ENCODE measurements around the gene KRT82.

DNA sequence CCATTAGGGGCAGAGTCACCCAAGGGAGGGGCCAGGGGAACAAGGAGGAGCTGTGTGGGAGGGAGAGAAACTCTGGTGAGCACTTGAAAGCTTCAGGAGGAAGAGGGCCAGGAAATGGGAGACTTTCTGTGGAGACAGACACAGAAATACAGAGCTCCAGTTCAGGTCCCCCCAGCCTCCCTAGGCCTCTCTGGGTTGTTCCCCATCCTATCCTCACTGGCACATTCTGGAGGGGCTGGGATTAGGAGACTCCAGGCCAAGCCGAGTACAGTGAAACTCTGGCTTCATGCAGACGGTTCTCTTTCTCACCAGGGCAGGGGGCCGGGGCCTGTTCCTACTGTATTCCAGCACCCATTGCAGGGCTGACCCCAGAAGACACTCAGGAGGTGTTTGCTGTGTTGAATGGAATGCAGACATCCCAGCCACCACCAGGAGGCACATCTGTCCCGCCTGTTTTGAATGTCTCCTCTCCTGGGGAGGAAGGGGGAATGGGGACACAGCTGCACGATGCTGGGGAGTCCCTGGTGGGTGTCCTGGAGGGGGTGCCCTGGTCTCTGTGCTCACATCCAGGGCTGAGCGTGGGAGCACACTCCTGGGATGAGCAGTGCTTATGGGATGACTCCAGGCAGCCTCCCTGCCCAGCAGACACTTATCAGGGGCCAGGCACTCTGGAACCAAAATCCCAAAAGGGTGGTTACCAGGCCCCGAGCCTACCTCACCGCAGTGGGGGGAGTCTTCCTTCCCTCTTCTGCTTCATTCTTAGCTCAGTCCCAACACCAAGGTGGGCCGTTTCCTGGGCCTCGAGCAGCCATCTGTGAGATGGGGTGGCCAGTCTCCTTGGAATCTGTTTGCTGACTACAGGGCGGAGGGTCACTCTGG, 15.2 kb downstream of the KRT82 start:
- TF ChIP-seq, protein P1, sequence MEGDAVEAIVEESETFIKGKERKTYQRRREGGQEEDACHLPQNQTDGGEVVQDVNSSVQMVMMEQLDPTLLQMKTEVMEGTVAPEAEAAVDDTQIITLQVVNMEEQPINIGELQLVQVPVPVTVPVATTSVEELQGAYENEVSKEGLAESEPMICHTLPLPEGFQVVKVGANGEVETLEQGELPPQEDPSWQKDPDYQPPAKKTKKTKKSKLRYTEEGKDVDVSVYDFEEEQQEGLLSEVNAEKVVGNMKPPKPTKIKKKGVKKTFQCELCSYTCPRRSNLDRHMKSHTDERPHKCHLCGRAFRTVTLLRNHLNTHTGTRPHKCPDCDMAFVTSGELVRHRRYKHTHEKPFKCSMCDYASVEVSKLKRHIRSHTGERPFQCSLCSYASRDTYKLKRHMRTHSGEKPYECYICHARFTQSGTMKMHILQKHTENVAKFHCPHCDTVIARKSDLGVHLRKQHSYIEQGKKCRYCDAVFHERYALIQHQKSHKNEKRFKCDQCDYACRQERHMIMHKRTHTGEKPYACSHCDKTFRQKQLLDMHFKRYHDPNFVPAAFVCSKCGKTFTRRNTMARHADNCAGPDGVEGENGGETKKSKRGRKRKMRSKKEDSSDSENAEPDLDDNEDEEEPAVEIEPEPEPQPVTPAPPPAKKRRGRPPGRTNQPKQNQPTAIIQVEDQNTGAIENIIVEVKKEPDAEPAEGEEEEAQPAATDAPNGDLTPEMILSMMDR (IDR thresholded peaks at IDR 0.05; ENCODE audit: control extremely low read depth in 1 of 3, insufficient read depth in 1 of 3, low read depth in 1 of 3, low read length in 3 of 3), result peak; percentile 83 to 91 (median 84)
- TF ChIP-seq, protein P2, sequence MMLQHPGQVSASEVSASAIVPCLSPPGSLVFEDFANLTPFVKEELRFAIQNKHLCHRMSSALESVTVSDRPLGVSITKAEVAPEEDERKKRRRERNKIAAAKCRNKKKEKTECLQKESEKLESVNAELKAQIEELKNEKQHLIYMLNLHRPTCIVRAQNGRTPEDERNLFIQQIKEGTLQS (IDR thresholded peaks at IDR 0.05; ENCODE audit: insufficient read depth, low read depth, low read length), result no peak
- TF ChIP-seq TAF1 (IDR thresholded peaks at IDR 0.05; ENCODE audit: low read depth, low read length) (no peak), SIN3A (conservative IDR thresholded peaks at IDR 0.05 in 1 of 2, IDR thresholded peaks at IDR 0.05 in 1 of 2; ENCODE audit: low read depth in 1 of 2, low read length in 2 of 2) (no peak), ZNF274 (IDR thresholded peaks at IDR 0.05; ENCODE audit: borderline replicate concordance, extremely low read depth, low read length) (no peak), NANOG (IDR thresholded peaks at IDR 0.05; ENCODE audit: insufficient read depth, low read depth, low read length, poor library complexity, severe bottlenecking) (no peak), SAP30 (IDR thresholded peaks at IDR 0.05; ENCODE audit: insufficient read depth, insufficient replicate concordance, low read length) (no peak), EGR1 (IDR thresholded peaks at IDR 0.05; ENCODE audit: borderline replicate concordance, low read depth, low read length) (no peak), GABPA (IDR thresholded peaks at IDR 0.05; ENCODE audit: borderline replicate concordance, insufficient read depth, low read length) (no peak), RNF2 (IDR thresholded peaks at IDR 0.05; ENCODE audit: borderline replicate concordance, low read depth, low read length, missing control alignments, poor library complexity, severe bottlenecking) (no peak)
